Vagina (tissue), 2 donors: ENCODE results near the gene LST1. TPM values are rescaled to one million over a fixed set of nuclear protein-coding genes. Genes with fewer than 3 reads are reported as not detected.
"Not testable (repeated sequence)": the region's sequence is repeated elsewhere in the genome, so short reads cannot be mapped to it uniquely, and the experiment has no call there.

Experiments
- DNase-seq, 2 donors: peaks; one replicate each; pipeline ENCODE4 v3.0.0-alpha.2; 2017; ENCODE audit errors: extremely low spot score in 2 of 2
- H3K27ac ChIP-seq: fragments of 200-600 bp; sonication (generic); one replicate; pipeline ENCODE4 v1.5.1; 2019
- H3K27me3 ChIP-seq: fragments of 200-600 bp; sonication (generic); one replicate; pipeline ENCODE4 v1.5.1; 2019
- H3K36me3 ChIP-seq, 2 donors: fragments of 200-600 bp; sonication (generic); one replicate each; pipeline ENCODE4 v1.5.1; 2017 to 2019
- H3K4me1 ChIP-seq: fragments of 200-600 bp; sonication (generic); one replicate; pipeline ENCODE4 v1.5.1; 2019
- H3K4me3 ChIP-seq, 2 donors: fragments of 200-600 bp; sonication (generic); 1 replicate in 1 of 2; 2 replicates in 1 of 2; pipeline ENCODE4 v1.5.1; 2016 to 2019
- H3K9me3 ChIP-seq: fragments of 200-600 bp; sonication (generic); one replicate; pipeline ENCODE4 v1.5.1; 2019
- POLR2A ChIP-seq, 2 donors: fragments of 450-650 bp; IDR thresholded peaks; one replicate each; pipeline ENCODE4 v1.6.1; 2017; ENCODE audit warnings: antibody characterized with exemption in 2 of 2, mild to moderate bottlenecking in 2 of 2, moderate library complexity in 2 of 2
- POLR2AphosphoS5 ChIP-seq, 2 donors: sonication (generic); formaldehyde crosslinking; IDR thresholded peaks; one replicate each; pipeline ENCODE4 v1.9.0; 2017; ENCODE audit warnings: antibody characterized with exemption in 2 of 2, mild to moderate bottlenecking in 2 of 2, low read depth in 1 of 2; ENCODE audit not compliant: insufficient read depth in 1 of 2
- intact Hi-C: fragments of 100-400 bp; cut with DNase I; formaldehyde crosslinking; loops from one replicate; pipeline ENCODE4 v1.15.1; 2023
- total RNA-seq: library from RNA; depleted of rRNA; stranded (reverse); fragments of >200 nt; gene quantifications from one replicate; pipeline ENCODE4 v1.2.3, GENCODE V29; 2016
- TF ChIP-seq, protein P1 (sequence below), 3 experiments: fragments of 450-650 bp in 2 of 3; fragments of 200-600 bp in 1 of 3; sonication (generic) in 1 of 3; IDR thresholded peaks; one replicate each; pipeline ENCODE4 v1.5.1; 2017 to 2019; ENCODE audit warnings: antibody characterized with exemption in 3 of 3, mild to moderate bottlenecking in 2 of 3, moderate library complexity in 2 of 3

Gene LST1
- total RNA-seq, 1 donor from 2014 or later = not detected

DNA sequence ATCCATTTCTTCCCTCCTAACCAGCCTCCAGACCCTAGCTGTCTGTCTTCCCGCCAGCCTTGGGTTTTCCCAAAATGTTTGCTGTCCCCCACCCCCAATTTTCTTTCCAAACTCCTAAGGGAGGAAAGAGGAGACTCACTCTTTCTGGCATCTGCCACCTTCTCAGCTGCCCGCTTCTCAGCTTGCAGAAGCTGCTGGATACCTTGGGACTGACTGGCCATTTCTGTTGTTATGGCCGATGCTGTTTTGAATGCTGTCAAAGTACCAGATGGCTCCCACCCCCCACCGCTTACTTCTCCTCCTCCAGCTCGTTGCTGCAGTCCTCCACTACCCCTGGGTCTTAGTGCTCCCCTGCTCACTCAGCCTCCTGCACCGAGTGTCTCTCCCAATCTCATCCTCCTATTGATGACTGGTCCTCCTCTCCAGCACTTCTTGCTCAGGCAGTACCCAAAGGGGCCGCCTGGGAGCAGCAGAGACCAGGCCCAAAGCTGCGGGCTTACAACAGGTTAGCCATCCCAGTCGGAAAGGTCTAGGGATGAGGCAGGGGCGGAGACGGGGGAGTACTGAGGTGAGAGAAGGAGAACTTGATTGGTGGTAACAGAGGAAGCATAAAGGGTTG lies 39.6 kb upstream of the LST1 start, which contains the start of gene ATP6V1G2:
Gene ATP6V1G2, minus strand, starts transcription at position 270 of the 619 bp plus-strand sequence. Its CDS starts 49 bp downstream, at position 221.
- H3K4me3 ChIP-seq = peak within 1 kb of the TSS; percentile 36 to 46
- DNase-seq = peak in 1 of 2 donors; percentile 98
- H3K9me3 ChIP-seq = no peaks in the 10 kb centered on the region
- H3K27ac ChIP-seq = peak within 1 kb of the TSS; percentile 83
- peak in 1 of 2 donors; percentile 78 for TF ChIP-seq POLR2AphosphoS5 (IDR thresholded peaks at IDR 0.05; ENCODE audit: insufficient read depth in 1 of 2, low read depth in 1 of 2)
- TF ChIP-seq, protein P1, sequence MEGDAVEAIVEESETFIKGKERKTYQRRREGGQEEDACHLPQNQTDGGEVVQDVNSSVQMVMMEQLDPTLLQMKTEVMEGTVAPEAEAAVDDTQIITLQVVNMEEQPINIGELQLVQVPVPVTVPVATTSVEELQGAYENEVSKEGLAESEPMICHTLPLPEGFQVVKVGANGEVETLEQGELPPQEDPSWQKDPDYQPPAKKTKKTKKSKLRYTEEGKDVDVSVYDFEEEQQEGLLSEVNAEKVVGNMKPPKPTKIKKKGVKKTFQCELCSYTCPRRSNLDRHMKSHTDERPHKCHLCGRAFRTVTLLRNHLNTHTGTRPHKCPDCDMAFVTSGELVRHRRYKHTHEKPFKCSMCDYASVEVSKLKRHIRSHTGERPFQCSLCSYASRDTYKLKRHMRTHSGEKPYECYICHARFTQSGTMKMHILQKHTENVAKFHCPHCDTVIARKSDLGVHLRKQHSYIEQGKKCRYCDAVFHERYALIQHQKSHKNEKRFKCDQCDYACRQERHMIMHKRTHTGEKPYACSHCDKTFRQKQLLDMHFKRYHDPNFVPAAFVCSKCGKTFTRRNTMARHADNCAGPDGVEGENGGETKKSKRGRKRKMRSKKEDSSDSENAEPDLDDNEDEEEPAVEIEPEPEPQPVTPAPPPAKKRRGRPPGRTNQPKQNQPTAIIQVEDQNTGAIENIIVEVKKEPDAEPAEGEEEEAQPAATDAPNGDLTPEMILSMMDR (IDR thresholded peaks at IDR 0.05) = peak; percentile 97 to 99 (median 99)
- no peak for TF ChIP-seq POLR2A (IDR thresholded peaks at IDR 0.05)
- peaks cover 40% of the 10 kb centered on the region for H3K4me1 ChIP-seq
- intact Hi-C loops = loop anchor here (2.0 kb wide), 1 partner anchor 52 kb away; no protein-coding TSS in a partner anchor
- H3K27me3 ChIP-seq = no peaks in the 10 kb centered on the region
- H3K36me3 ChIP-seq = peaks cover 0 to 6% of the 10 kb centered on the region in 2 donors

DNA sequence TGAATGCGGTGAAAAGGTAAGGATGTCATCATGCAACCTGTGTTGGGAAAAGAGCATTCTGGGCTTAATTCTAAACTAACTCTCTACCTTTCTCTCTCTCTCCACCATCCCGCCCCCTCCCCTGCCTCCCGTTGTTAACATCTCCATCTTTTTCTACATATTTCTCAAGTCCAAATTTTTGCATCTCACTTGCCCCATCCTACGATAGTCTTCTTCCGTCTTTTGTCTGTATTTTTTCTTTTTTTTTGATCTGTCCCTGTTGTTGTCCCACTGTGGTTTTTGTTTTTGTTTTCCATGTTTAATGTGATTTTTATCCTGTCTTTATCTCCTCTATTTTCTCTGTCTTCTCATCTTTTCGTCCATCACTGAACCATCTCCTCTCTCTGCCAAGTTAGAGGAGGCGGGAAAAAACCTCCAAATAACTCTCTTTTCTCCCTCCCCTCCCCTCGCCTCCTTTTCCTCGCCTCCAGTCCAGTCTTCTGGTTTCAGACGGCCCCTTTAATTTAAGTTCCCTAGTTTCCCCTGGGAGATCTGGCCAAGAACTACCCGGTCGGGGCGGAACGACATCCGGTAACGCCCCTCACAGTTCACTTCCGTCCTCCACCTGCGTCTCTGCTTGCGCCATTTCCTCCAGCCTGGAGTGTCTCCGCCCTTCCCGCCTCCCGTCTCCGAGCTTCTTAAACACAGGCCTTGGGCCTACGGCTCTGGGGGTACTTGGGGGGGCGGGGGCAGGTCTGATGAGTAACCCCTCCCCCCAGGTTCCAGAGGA lies 38.9 kb upstream of the LST1 start, which contains the start of gene NFKBIL1:
Gene NFKBIL1, plus strand, starts transcription at position 651 of the 769 bp plus-strand sequence. Its CDS starts 87 bp downstream, at position 738.
- TF ChIP-seq POLR2A (IDR thresholded peaks at IDR 0.05) (no peak), POLR2AphosphoS5 (IDR thresholded peaks at IDR 0.05; ENCODE audit: insufficient read depth in 1 of 2, low read depth in 1 of 2) (peak; percentile 85 to 98)
- TF ChIP-seq, protein P1 (IDR thresholded peaks at IDR 0.05) = peak in 1 of 3 experiments; percentile 19
- Histone ChIP-seq H3K27me3 (no peaks in the 10 kb centered on the region), H3K27ac (peak within 1 kb of the TSS; percentile 83), H3K9me3 (no peaks in the 10 kb centered on the region), H3K4me1 (peaks cover 40% of the 10 kb centered on the region), H3K36me3 (peaks cover 0 to 6% of the 10 kb centered on the region in 2 donors), H3K4me3 (peak within 1 kb of the TSS; percentile 36 to 46)
- intact Hi-C loops = loop anchor here (2.0 kb wide), 1 partner anchor 52 kb away; no protein-coding TSS in a partner anchor
- peak in 1 of 2 donors; percentile 97 for DNase-seq

DNA sequence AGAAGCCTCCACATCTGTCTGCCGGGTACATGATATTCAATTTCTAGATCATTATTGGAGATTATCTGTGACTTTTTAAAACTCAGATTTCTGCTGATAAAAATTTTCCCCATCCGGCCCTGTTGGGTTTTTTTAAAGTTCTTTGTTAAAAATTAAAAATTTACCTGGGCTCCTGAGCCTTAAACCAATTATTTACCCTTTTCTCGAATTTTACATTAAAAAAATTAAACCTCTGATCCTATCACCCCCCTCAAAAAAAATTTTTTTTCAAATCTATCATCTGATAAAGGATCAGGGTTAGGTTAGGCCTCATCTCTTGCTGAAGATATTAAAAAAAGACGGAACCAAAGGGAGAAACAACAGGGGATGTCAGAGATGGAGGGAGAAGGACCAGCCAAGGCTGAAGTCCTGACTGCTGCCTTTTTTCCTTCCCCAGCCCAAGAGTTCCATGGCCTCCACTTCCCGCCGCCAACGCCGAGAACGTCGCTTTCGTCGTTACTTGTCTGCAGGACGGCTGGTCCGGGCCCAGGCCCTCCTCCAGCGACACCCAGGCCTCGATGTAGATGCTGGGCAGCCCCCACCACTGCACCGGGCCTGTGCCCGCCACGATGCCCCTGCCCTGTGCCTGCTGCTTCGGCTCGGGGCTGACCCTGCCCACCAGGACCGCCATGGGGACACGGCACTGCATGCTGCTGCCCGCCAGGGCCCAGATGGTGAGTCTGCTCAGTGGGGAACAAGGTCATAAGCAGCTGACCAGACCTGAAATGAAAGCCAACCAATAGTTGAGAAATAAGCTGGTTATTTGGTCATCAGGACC lies 38.1 kb upstream of the LST1 start:
- Histone ChIP-seq H3K27me3 (no peaks in the 10 kb centered on the region), H3K36me3 (peaks cover 0 to 6% of the 10 kb centered on the region in 2 donors), H3K4me3 (peak overlapping the region; percentile 36 to 46), H3K27ac (peak overlapping the region; percentile 83), H3K9me3 (no peaks in the 10 kb centered on the region), H3K4me1 (peaks cover 33% of the 10 kb centered on the region)
- TF ChIP-seq POLR2A (IDR thresholded peaks at IDR 0.05) (no peak), POLR2AphosphoS5 (IDR thresholded peaks at IDR 0.05; ENCODE audit: insufficient read depth in 1 of 2, low read depth in 1 of 2) (no peak)
- TF ChIP-seq, protein P1 (IDR thresholded peaks at IDR 0.05) = no peak
- intact Hi-C loops = loop anchor here (2.0 kb wide), 1 partner anchor 51 kb away; no protein-coding TSS in a partner anchor
- DNase-seq = no peak

DNA sequence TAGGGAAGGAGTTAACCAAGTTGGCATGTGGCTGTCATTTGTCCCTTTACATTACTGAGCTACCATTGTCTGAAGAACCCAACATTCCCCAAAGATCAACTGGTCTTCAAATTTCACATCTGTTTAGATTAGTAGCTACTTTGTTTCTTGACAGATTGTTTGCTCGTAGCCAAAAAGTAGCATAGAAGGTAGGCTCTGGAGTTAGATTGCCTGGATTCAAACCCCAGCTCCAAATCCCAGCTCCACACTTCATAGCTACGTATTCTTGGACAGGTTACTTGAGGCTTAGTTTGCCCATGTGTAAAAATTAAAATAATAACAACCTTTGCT lies 37.6 kb upstream of the LST1 start:
- intact Hi-C loops = no loop called here
- no peak for DNase-seq
- Histone ChIP-seq H3K27me3 (no peaks in the 10 kb centered on the region), H3K4me3 (peak overlapping the region in 1 of 2 donors; percentile 36), H3K4me1 (peaks cover 29% of the 10 kb centered on the region), H3K9me3 (no peaks in the 10 kb centered on the region), H3K36me3 (peaks cover 0 to 6% of the 10 kb centered on the region in 2 donors), H3K27ac (peak overlapping the region; percentile 83)
- TF ChIP-seq, protein P1 (IDR thresholded peaks at IDR 0.05) = no peak
- TF ChIP-seq POLR2AphosphoS5 (IDR thresholded peaks at IDR 0.05; ENCODE audit: insufficient read depth in 1 of 2, low read depth in 1 of 2) = no peak
- TF ChIP-seq POLR2A (IDR thresholded peaks at IDR 0.05) = no peak

DNA sequence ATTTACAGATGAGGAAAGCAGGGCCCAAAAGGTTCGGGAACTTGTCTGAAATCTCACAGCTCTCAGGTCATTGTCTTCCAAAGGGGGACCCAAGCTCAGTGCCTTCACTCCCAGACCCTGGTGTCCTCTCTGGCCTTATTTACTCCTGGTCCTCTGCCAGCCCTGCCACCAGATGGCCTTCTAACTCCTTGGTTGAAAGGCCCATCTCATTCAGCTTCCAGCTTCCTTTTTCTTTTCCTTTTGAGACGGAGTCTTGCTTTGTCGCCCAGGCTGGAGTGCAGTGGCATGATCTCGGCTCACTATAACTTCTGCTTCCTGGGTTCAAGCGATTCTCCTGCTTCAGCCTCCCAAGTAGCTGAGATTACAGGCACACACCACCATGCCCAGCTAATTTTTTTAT lies 34.7 kb upstream of the LST1 start:
- H3K27ac ChIP-seq, DNase-seq, intact Hi-C loops, H3K27me3 ChIP-seq, H3K9me3 ChIP-seq, H3K4me3 ChIP-seq: not testable (repeated sequence)
- H3K4me1 ChIP-seq = peaks cover 21% of the 10 kb centered on the region
- H3K36me3 ChIP-seq = peaks cover 0 to 12% of the 10 kb centered on the region in 2 donors
